ENCODE data around the gene ARNT2.

ARNT2 gene

GRCh38 chr15:80395616-80396015 is 8.6 kb upstream of the ARNT2 start:
- in situ Hi-C loops (cut with HindIII; ENCODE audit: low sequenced_read_pairs) = no loop called here
- no peak overlapping the region for H3K4me3 ChIP-seq (ENCODE audit: low read depth, low read length)
- no peak for DNase-seq (ENCODE audit: low read depth)
- TF ChIP-seq CTCF (IDR thresholded peaks at IDR 0.05; ENCODE audit: low read depth, low read length, missing control alignments) = no peak

- TF ChIP-seq CTCF (IDR thresholded peaks at IDR 0.05; ENCODE audit: low read depth, low read length, missing control alignments) = no peak
- no peak for DNase-seq (ENCODE audit: low read depth)
- in situ Hi-C loops (cut with HindIII; ENCODE audit: low sequenced_read_pairs) = no loop called here
- H3K4me3 ChIP-seq (ENCODE audit: low read depth, low read length) = no peak overlapping the region
Measured at GRCh38 chr15:80396096-80396495, 8.1 kb upstream of the ARNT2 start.

- no peak for TF ChIP-seq CTCF (IDR thresholded peaks at IDR 0.05; ENCODE audit: low read depth, low read length, missing control alignments)
- in situ Hi-C loops (cut with HindIII; ENCODE audit: low sequenced_read_pairs) = no loop called here
- H3K4me3 ChIP-seq (ENCODE audit: low read depth, low read length) = no peak overlapping the region
- no peak for DNase-seq (ENCODE audit: low read depth)
Measured at GRCh38 chr15:80399508-80399907, 4.7 kb upstream of the ARNT2 start.

- in situ Hi-C loops (cut with HindIII; ENCODE audit: low sequenced_read_pairs) = no loop called here
- H3K4me3 ChIP-seq (ENCODE audit: low read depth, low read length) = no peak overlapping the region
- TF ChIP-seq CTCF (IDR thresholded peaks at IDR 0.05; ENCODE audit: low read depth, low read length, missing control alignments) = no peak
- DNase-seq (ENCODE audit: low read depth) = no peak
Measured at GRCh38 chr15:80401456-80401855, 2.7 kb upstream of the ARNT2 start.

- no peak overlapping the region for H3K4me3 ChIP-seq (ENCODE audit: low read depth, low read length)
- no peak for TF ChIP-seq CTCF (IDR thresholded peaks at IDR 0.05; ENCODE audit: low read depth, low read length, missing control alignments)
- no peak for DNase-seq (ENCODE audit: low read depth)
- in situ Hi-C loops (cut with HindIII; ENCODE audit: low sequenced_read_pairs) = no loop called here
Measured at GRCh38 chr15:80402339-80402738, 1.8 kb upstream of the ARNT2 start.

GRCh38 chr15:80403712-80404056 is 498 bp upstream of the ARNT2 start:
- peak overlapping the region; percentile 57 for H3K4me3 ChIP-seq (ENCODE audit: low read depth, low read length)
- no peak for DNase-seq (ENCODE audit: low read depth)
- TF ChIP-seq CTCF (IDR thresholded peaks at IDR 0.05; ENCODE audit: low read depth, low read length, missing control alignments) = no peak
- in situ Hi-C loops (cut with HindIII; ENCODE audit: low sequenced_read_pairs) = no loop called here

Data from astrocyte of the cerebellum (primary cell).